ENCODE data around the gene RNF222.
"Not testable (repeated sequence)": the region's sequence is repeated elsewhere in the genome, so short reads cannot be mapped to it uniquely, and the experiment has no call there.

RNF222 gene

GRCh38 chr17:8408371-8408770 lies 10.7 kb upstream of the RNF222 start:
- peak; percentile 68 for DNase-seq (ENCODE audit: low spot score)
- CTCF ChIA-PET, result interaction anchor here (0.7 to 0.9 kb wide), 3 partner anchors 25 to 776 kb away, joined by 3 to 5 read pairs (median 3); no protein-coding TSS in a partner anchor
- POLR2A ChIA-PET (ENCODE audit: low non-redundant PET), result interaction anchor here (0.5 to 0.7 kb wide), 3 partner anchors 25 to 427 kb away, joined by 3 read pairs; no protein-coding TSS in a partner anchor
- no peak for TF ChIP-seq CTCF (conservative IDR thresholded peaks at IDR 0.05; ENCODE audit: low read depth)
- peak overlapping the region; percentile 50 for H3K27ac ChIP-seq

- no peak for DNase-seq (ENCODE audit: low spot score)
- POLR2A ChIA-PET (ENCODE audit: low non-redundant PET), result interaction anchor here (0.7 kb wide), 1 partner anchor 23 kb away, joined by 3 read pairs; no protein-coding TSS in a partner anchor
- CTCF ChIA-PET, result no interaction called here
- no peak for TF ChIP-seq CTCF (conservative IDR thresholded peaks at IDR 0.05; ENCODE audit: low read depth)
- H3K27ac ChIP-seq, result no peak overlapping the region
These were observed 8.5 kb upstream of the RNF222 start for GRCh38 chr17:8406174-8406573.

- H3K27ac ChIP-seq, result no peak overlapping the region
- DNase-seq (ENCODE audit: low spot score), result no peak
- CTCF ChIA-PET, result no interaction called here
- no peak for TF ChIP-seq CTCF (conservative IDR thresholded peaks at IDR 0.05; ENCODE audit: low read depth)
- POLR2A ChIA-PET (ENCODE audit: low non-redundant PET), result interaction anchor here (0.7 kb wide), 1 partner anchor 22 kb away, joined by 3 read pairs; no protein-coding TSS in a partner anchor
These were observed 7.9 kb upstream of the RNF222 start for GRCh38 chr17:8405499-8406016.

- POLR2A ChIA-PET (ENCODE audit: low non-redundant PET), result no interaction called here
- no peak for TF ChIP-seq CTCF (conservative IDR thresholded peaks at IDR 0.05; ENCODE audit: low read depth)
- DNase-seq (ENCODE audit: low spot score), result no peak
- no peak overlapping the region for H3K27ac ChIP-seq
- CTCF ChIA-PET, result no interaction called here
These were observed 5.4 kb upstream of the RNF222 start for GRCh38 chr17:8402921-8403536.

DNA sequence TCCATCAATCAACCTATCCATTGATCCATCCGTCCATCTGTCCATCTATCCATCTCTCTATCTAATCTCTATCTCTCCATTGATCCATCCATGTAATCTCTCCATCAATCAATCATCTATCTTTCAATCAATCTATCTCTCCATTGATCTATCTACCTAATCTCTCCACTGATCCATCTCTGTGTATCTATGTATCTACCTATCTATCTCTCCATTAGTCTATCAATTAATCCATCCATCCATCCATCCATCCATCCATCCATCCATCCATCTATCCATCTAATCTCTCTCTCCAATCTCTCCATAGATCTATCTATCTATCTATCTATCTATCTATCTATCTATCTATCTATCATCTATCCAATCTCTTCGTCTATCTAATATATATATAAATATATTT lies 3.5 kb upstream of the RNF222 start:
- ChIA-PET CTCF (no interaction called here), POLR2A (ENCODE audit: low non-redundant PET) (no interaction called here)
- no peak overlapping the region for H3K27ac ChIP-seq
- TF ChIP-seq CTCF (conservative IDR thresholded peaks at IDR 0.05; ENCODE audit: low read depth), result no peak
- no peak for DNase-seq (ENCODE audit: low spot score)

DNA sequence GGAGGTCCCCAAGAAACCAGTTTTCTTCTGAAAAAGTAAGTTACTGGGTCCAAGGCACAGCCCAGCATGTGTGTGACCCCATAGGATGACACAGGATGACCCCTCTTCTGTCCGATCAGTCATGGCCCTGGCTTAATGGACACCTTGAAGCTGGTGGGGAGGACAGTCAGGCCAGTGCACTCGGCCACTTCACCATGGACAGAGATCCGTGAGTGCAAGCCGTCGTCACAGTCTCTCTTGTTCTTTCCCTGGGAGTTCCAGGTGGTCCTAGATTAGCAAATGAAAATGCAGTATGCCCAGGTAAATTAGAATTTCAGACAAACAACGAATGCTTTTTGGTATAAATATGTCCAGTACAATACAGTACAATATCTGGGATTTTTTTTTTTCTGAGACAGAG lies 1.4 kb upstream of the RNF222 start:
- TF ChIP-seq CTCF (conservative IDR thresholded peaks at IDR 0.05; ENCODE audit: low read depth), result no peak

DNA sequence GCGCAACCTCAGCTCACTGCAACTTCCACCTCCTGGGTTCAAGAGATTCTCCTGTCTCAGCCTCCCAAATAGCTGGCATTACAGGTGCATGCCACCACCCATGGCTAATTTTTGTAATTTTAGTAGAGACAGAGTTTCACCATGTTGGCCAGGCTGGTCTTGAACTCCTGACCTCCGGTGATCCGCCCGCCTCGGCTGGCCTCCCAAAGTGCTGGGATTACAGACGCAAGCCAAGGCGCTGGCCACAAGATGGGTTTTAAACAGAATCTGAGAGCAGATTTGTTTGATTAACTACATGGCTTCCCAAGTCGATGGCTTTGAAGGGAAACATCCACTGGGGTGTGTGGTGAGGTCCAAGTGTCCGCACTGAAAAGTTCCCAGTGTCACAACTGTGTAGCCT lies 3.1 kb downstream of the RNF222 start:
- POLR2A ChIA-PET (ENCODE audit: low non-redundant PET), result interaction anchor here (0.6 kb wide), 2 partner anchors 17 to 19 kb away, joined by 3 read pairs; no protein-coding TSS in a partner anchor
- DNase-seq (ENCODE audit: low spot score); H3K27ac ChIP-seq; CTCF ChIA-PET: not testable (repeated sequence)

More for the DNA sequence above, 1.4 kb upstream of the RNF222 start:
- CTCF ChIA-PET, result interaction anchor here (0.6 to 0.7 kb wide), 2 partner anchors 27 to 825 kb away, joined by 3 read pairs; no protein-coding TSS in a partner anchor
- DNase-seq (ENCODE audit: low spot score), result no peak
- H3K27ac ChIP-seq, result no peak overlapping the region
- POLR2A ChIA-PET (ENCODE audit: low non-redundant PET), result no interaction called here

All from RWPE1 (cell line).